ENCODE results near the gene UBTD2.

Gene UBTD2

DNA sequence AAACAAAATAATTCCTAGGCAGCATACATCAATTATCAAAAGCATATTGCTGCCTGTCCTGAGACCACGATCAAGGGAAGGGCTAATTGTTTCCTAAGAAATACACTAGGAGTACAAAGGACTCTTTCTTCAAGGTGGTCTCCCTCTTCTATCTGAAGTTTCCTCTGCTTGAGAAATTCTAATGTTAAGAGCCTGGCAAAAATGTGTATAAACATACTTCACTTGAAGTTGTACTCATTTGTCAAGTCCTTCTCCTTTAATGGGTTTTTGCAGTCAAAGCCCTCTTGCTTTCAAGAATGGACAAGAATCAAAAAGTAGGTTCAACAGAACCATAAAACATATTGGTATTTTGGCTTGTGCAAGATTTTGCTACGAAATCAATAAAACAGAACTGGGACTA is 31.1 kb downstream of the UBTD2 start:
- no peak overlapping the region for H2AFZ ChIP-seq (ENCODE audit: low read length)
- H3K9ac ChIP-seq (ENCODE audit: low read length) = no peak overlapping the region
- H3K4me3 ChIP-seq (ENCODE audit: low read length) = no peak overlapping the region
- TF ChIP-seq EZH2phosphoT487 (IDR thresholded peaks at IDR 0.05; ENCODE audit: low read length) = no peak
- TF ChIP-seq, protein P1, sequence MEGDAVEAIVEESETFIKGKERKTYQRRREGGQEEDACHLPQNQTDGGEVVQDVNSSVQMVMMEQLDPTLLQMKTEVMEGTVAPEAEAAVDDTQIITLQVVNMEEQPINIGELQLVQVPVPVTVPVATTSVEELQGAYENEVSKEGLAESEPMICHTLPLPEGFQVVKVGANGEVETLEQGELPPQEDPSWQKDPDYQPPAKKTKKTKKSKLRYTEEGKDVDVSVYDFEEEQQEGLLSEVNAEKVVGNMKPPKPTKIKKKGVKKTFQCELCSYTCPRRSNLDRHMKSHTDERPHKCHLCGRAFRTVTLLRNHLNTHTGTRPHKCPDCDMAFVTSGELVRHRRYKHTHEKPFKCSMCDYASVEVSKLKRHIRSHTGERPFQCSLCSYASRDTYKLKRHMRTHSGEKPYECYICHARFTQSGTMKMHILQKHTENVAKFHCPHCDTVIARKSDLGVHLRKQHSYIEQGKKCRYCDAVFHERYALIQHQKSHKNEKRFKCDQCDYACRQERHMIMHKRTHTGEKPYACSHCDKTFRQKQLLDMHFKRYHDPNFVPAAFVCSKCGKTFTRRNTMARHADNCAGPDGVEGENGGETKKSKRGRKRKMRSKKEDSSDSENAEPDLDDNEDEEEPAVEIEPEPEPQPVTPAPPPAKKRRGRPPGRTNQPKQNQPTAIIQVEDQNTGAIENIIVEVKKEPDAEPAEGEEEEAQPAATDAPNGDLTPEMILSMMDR (IDR thresholded peaks at IDR 0.05; ENCODE audit: low read length) = no peak
- no peaks in the 10 kb centered on the region for H3K27me3 ChIP-seq (replicated peaks; ENCODE audit: insufficient read depth, low read length)
- H4K20me1 ChIP-seq (ENCODE audit: insufficient read depth, low read length) = no peaks in the 10 kb centered on the region
- no peaks in the 10 kb centered on the region for H3K4me1 ChIP-seq (ENCODE audit: low read length)
- H3K27ac ChIP-seq (ENCODE audit: low read length) = no peak overlapping the region
- no peaks in the 10 kb centered on the region for H3K9me2 ChIP-seq (replicated peaks; ENCODE audit: insufficient read depth, low read length)
- no peaks in the 10 kb centered on the region for H3F3A ChIP-seq (ENCODE audit: insufficient read depth, low read length)
- H3K36me3 ChIP-seq (replicated peaks; ENCODE audit: insufficient read depth, low read length) = peaks cover 3% of the 10 kb centered on the region; the same call in 1 of the 2 replicates
- no peak overlapping the region for H3K4me2 ChIP-seq (ENCODE audit: low read depth, low read length)
- DNase-seq = no peak
- no peaks in the 10 kb centered on the region for H3K9me3 ChIP-seq (replicated peaks; ENCODE audit: insufficient read depth, low read length)
- H3K79me2 ChIP-seq (ENCODE audit: low read length) = no peaks in the 10 kb centered on the region

DNA sequence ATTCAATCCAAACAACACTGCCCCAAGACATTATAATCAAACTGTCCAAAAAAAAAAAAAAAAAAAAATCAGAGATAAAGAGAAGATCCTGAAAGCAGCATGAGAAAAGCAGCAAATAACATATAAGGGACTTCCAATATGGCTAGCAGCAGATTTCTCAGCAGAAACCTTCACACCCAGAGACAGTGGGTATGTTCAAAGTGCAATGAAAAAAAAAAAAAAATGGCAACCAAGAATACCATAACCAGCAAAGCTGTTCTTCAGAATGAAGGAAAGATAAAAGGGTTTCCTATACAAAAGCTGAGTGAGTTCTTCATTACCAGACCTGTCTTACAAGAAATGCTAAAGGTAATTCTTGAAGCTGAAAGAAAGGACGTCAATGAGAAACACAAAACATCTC is 32.1 kb downstream of the UBTD2 start:
- H3K9me3 ChIP-seq (replicated peaks; ENCODE audit: insufficient read depth, low read length) = no peaks in the 10 kb centered on the region
- no peak overlapping the region for H3K27ac ChIP-seq (ENCODE audit: low read length)
- H3K27me3 ChIP-seq (replicated peaks; ENCODE audit: insufficient read depth, low read length) = no peaks in the 10 kb centered on the region
- no peak overlapping the region for H3K9ac ChIP-seq (ENCODE audit: low read length)
- no peaks in the 10 kb centered on the region for H3F3A ChIP-seq (ENCODE audit: insufficient read depth, low read length)
- H3K79me2 ChIP-seq (ENCODE audit: low read length) = no peaks in the 10 kb centered on the region
- TF ChIP-seq EZH2 (optimal IDR thresholded peaks at IDR 0.05; ENCODE audit: low read depth, low read length) = no peak
- TF ChIP-seq, protein P1 (IDR thresholded peaks at IDR 0.05; ENCODE audit: low read length) = no peak
- no peak for TF ChIP-seq EZH2phosphoT487 (IDR thresholded peaks at IDR 0.05; ENCODE audit: low read length)
- no peak overlapping the region for H3K4me3 ChIP-seq (ENCODE audit: low read length)
- no peaks in the 10 kb centered on the region for H3K4me1 ChIP-seq (ENCODE audit: low read length)
- peaks cover 3% of the 10 kb centered on the region; the same call in 1 of the 2 replicates for H3K36me3 ChIP-seq (replicated peaks; ENCODE audit: insufficient read depth, low read length)
- H4K20me1 ChIP-seq (ENCODE audit: insufficient read depth, low read length) = no peaks in the 10 kb centered on the region
- no peak overlapping the region for H2AFZ ChIP-seq (ENCODE audit: low read length)
- no peak for DNase-seq
- no peak overlapping the region for H3K4me2 ChIP-seq (ENCODE audit: low read depth, low read length)
- no peaks in the 10 kb centered on the region for H3K9me2 ChIP-seq (replicated peaks; ENCODE audit: insufficient read depth, low read length)

DNA sequence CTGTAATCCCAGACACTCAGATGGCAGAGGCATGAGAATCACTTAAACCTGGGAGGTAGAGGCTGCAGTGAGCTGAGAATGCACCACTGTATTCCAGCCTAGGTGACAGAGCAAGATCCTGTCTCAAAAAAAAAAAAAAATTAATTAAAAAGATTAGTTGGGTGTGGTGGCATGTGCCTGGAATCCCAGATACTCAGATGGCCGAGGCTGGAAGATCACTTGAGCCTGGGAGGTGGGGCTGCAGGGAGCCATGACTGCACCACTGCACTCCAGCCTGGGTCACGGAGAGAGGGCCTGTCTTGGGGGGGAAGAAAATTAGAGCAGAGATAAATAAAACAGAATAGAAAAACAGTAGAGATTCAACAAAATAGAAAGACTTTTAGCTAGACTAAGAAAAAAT is 34.9 kb downstream of the UBTD2 start:
- H2AFZ ChIP-seq (ENCODE audit: low read length) = no peak overlapping the region
- no peaks in the 10 kb centered on the region for H4K20me1 ChIP-seq (ENCODE audit: insufficient read depth, low read length)
- H3K27ac ChIP-seq (ENCODE audit: low read length) = no peak overlapping the region
- DNase-seq = no peak
- no peaks in the 10 kb centered on the region for H3K79me2 ChIP-seq (ENCODE audit: low read length)
- no peak overlapping the region for H3K4me2 ChIP-seq (ENCODE audit: low read depth, low read length)
- no peaks in the 10 kb centered on the region for H3K9me2 ChIP-seq (replicated peaks; ENCODE audit: insufficient read depth, low read length)
- no peak overlapping the region for H3K9ac ChIP-seq (ENCODE audit: low read length)
- no peaks in the 10 kb centered on the region for H3K27me3 ChIP-seq (replicated peaks; ENCODE audit: insufficient read depth, low read length)
- TF ChIP-seq EZH2 (optimal IDR thresholded peaks at IDR 0.05; ENCODE audit: low read depth, low read length) (no peak), EZH2phosphoT487 (IDR thresholded peaks at IDR 0.05; ENCODE audit: low read length) (no peak)
- TF ChIP-seq, protein P1 (IDR thresholded peaks at IDR 0.05; ENCODE audit: low read length) = no peak
- H3K36me3 ChIP-seq (replicated peaks; ENCODE audit: insufficient read depth, low read length) = peaks cover 3% of the 10 kb centered on the region; the same call in 1 of the 2 replicates
- H3K4me1 ChIP-seq (ENCODE audit: low read length) = no peaks in the 10 kb centered on the region
- H3F3A ChIP-seq (ENCODE audit: insufficient read depth, low read length) = no peaks in the 10 kb centered on the region
- H3K9me3 ChIP-seq (replicated peaks; ENCODE audit: insufficient read depth, low read length) = no peaks in the 10 kb centered on the region
- no peak overlapping the region for H3K4me3 ChIP-seq (ENCODE audit: low read length)

Measured in MM.1S (cell line).